GM19099 (cell line): Measurements from ENCODE around the gene CALCR.

Experiments
- POLR2A ChIP-seq: IDR thresholded peaks from 3 replicates; pipeline ENCODE4 v1.6.1; 2011; ENCODE audit warnings: low read depth; ENCODE audit not compliant: insufficient read length; ENCODE audit errors: extremely low read depth

CALCR gene

GRCh38 chr7:93503088-93503487, 71.4 kb downstream of the CALCR start:
- TF ChIP-seq POLR2A, result no peak

- no peak for TF ChIP-seq POLR2A
These were observed 97.8 kb downstream of the CALCR start for GRCh38 chr7:93476491-93477344.

GRCh38 chr7:93475811-93476210, 98.7 kb downstream of the CALCR start:
- no peak for TF ChIP-seq POLR2A

- TF ChIP-seq POLR2A, result no peak
These were observed 103.1 kb downstream of the CALCR start for GRCh38 chr7:93471456-93471855.

- no peak for TF ChIP-seq POLR2A
These were observed 110.8 kb downstream of the CALCR start for GRCh38 chr7:93463764-93464163.

- no peak for TF ChIP-seq POLR2A
These were observed 113.2 kb downstream of the CALCR start for GRCh38 chr7:93461350-93461749.

GRCh38 chr7:93453262-93453661, 121.3 kb downstream of the CALCR start:
- TF ChIP-seq POLR2A, result no peak

- no peak for TF ChIP-seq POLR2A
These were observed 126.3 kb downstream of the CALCR start for GRCh38 chr7:93448176-93448575.

- no peak for TF ChIP-seq POLR2A
These were observed 127.0 kb downstream of the CALCR start for GRCh38 chr7:93447509-93447908.

GRCh38 chr7:93442478-93443224, 131.9 kb downstream of the CALCR start:
- no peak for TF ChIP-seq POLR2A

- TF ChIP-seq POLR2A, result no peak
These were observed 138.7 kb downstream of the CALCR start for GRCh38 chr7:93435791-93436190.

GRCh38 chr7:93432130-93432529, 142.4 kb downstream of the CALCR start:
- TF ChIP-seq POLR2A, result no peak

- no peak for TF ChIP-seq POLR2A
These were observed 143.5 kb downstream of the CALCR start for GRCh38 chr7:93430917-93431588.

- no peak for TF ChIP-seq POLR2A
These were observed 145.0 kb downstream of the CALCR start for GRCh38 chr7:93429563-93429962.

- TF ChIP-seq POLR2A, result no peak
These were observed 147.4 kb downstream of the CALCR start for GRCh38 chr7:93427107-93427506.
